Breast epithelium (tissue), 3 donors: ENCODE data around the gene CACNA1E.

Source experiments
- POLR2A ChIP-seq: fragments of 450-650 bp; IDR thresholded peaks from one replicate; pipeline ENCODE4 v1.6.1; 2016; ENCODE audit warnings: antibody characterized with exemption, mild to moderate bottlenecking, moderate library complexity
- TF ChIP-seq, protein P1 (sequence below), 3 donors: fragments of 450-650 bp; IDR thresholded peaks; one replicate each; pipeline ENCODE4 v1.5.1; 2016 to 2017; ENCODE audit warnings: antibody characterized with exemption in 3 of 3, mild to moderate bottlenecking in 3 of 3, moderate library complexity in 3 of 3

DNA sequence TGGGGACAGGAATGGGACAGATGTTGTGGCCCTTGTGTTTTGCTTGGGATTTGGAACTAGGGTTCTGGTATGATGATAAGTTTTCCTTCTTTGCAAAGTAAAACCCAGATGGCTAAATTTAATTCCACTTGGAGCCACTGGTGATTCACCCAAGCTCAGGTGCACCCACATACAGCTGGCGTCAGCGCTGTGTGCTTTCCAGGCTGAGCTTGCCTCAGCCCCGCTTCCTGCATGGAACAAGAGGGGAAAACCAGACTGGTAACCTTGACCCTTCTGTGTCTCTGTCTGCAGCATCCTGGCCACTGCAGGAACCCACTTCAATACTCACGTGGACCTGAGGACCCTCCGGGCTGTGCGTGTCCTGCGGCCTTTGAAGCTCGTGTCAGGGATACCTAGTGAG, 94.2 kb downstream of the CACNA1E start:
- TF ChIP-seq, protein P1, sequence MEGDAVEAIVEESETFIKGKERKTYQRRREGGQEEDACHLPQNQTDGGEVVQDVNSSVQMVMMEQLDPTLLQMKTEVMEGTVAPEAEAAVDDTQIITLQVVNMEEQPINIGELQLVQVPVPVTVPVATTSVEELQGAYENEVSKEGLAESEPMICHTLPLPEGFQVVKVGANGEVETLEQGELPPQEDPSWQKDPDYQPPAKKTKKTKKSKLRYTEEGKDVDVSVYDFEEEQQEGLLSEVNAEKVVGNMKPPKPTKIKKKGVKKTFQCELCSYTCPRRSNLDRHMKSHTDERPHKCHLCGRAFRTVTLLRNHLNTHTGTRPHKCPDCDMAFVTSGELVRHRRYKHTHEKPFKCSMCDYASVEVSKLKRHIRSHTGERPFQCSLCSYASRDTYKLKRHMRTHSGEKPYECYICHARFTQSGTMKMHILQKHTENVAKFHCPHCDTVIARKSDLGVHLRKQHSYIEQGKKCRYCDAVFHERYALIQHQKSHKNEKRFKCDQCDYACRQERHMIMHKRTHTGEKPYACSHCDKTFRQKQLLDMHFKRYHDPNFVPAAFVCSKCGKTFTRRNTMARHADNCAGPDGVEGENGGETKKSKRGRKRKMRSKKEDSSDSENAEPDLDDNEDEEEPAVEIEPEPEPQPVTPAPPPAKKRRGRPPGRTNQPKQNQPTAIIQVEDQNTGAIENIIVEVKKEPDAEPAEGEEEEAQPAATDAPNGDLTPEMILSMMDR (IDR thresholded peaks at IDR 0.05) = no peak
- no peak for TF ChIP-seq POLR2A
